Left forelimb (tissue), 1 donor: ENCODE measurements around the gene LCT.
"Not testable (repeated sequence)": the region's sequence is repeated elsewhere in the genome, so short reads cannot be mapped to it uniquely, and the experiment has no call there.

Experiments used
- DNase-seq: peaks from one replicate; pipeline ENCODE4 v3.0.0-alpha.2; 2018; ENCODE audit warnings: low spot score

The LCT gene

GRCh38 chr2:135831180-135831812, 5.7 kb downstream of the LCT start:
- DNase-seq: no peak

- DNase-seq: no peak
Observed at GRCh38 chr2:135829378-135830135, 7.4 kb downstream of the LCT start.

GRCh38 chr2:135826544-135826943, 10.4 kb downstream of the LCT start:
- no peak for DNase-seq

- DNase-seq: no peak
Observed at GRCh38 chr2:135825550-135826176, 11.3 kb downstream of the LCT start.

GRCh38 chr2:135825131-135825530, 11.9 kb downstream of the LCT start:
- DNase-seq: no peak

GRCh38 chr2:135822855-135823254, 14.1 kb downstream of the LCT start:
- DNase-seq: no peak

- no peak for DNase-seq
Observed at GRCh38 chr2:135821190-135821589, 15.8 kb downstream of the LCT start.

GRCh38 chr2:135820003-135820618, 16.9 kb downstream of the LCT start:
- no peak for DNase-seq

GRCh38 chr2:135818937-135819610, 17.9 kb downstream of the LCT start:
- DNase-seq: no peak

- no peak for DNase-seq
Observed at GRCh38 chr2:135817951-135818350, 19.0 kb downstream of the LCT start.

- DNase-seq: no peak
Observed at GRCh38 chr2:135817466-135817865, 19.5 kb downstream of the LCT start.

GRCh38 chr2:135815269-135815668, 21.7 kb downstream of the LCT start:
- DNase-seq: no peak

- DNase-seq: no peak
Observed at GRCh38 chr2:135812907-135813511, 24.0 kb downstream of the LCT start.

GRCh38 chr2:135807874-135808273, 29.1 kb downstream of the LCT start:
- DNase-seq: not testable (repeated sequence)

- no peak for DNase-seq
Observed at GRCh38 chr2:135803278-135803677, 33.7 kb downstream of the LCT start.

GRCh38 chr2:135802350-135802749, 34.6 kb downstream of the LCT start:
- DNase-seq: no peak

- DNase-seq: no peak
Observed at GRCh38 chr2:135800513-135801460, 36.2 kb downstream of the LCT start.

- DNase-seq: no peak
Observed at GRCh38 chr2:135799738-135800137, 37.2 kb downstream of the LCT start.

- no peak for DNase-seq
Observed at GRCh38 chr2:135798762-135799161, 38.2 kb downstream of the LCT start.

- no peak for DNase-seq
Observed at GRCh38 chr2:135798275-135798705, 38.7 kb downstream of the LCT start.
